Measurements from ENCODE around the gene NAV2.
"Not testable (repeated sequence)": the region's sequence is repeated elsewhere in the genome, so short reads cannot be mapped to it uniquely, and the experiment has no call there.

NAV2 gene

GRCh38 chr11:20122131-20122530 is 409.5 kb downstream of the NAV2 start:
- no peak for TF ChIP-seq CTCF (IDR thresholded peaks at IDR 0.05; ENCODE audit: insufficient read depth, low read depth, low read length, missing control alignments)
- H3K4me3 ChIP-seq (ENCODE audit: low read length): no peak overlapping the region
- no peak for DNase-seq (ENCODE audit: low read depth)

- DNase-seq (ENCODE audit: low read depth): peak; percentile 67
- no peak overlapping the region for H3K4me3 ChIP-seq (ENCODE audit: low read length)
- no peak for TF ChIP-seq CTCF (IDR thresholded peaks at IDR 0.05; ENCODE audit: insufficient read depth, low read depth, low read length, missing control alignments)
Observed at GRCh38 chr11:20125927-20126326, 413.3 kb downstream of the NAV2 start.

GRCh38 chr11:20126724-20127123 is 414.1 kb downstream of the NAV2 start:
- H3K4me3 ChIP-seq (ENCODE audit: low read length): no peak overlapping the region
- no peak for TF ChIP-seq CTCF (IDR thresholded peaks at IDR 0.05; ENCODE audit: insufficient read depth, low read depth, low read length, missing control alignments)
- DNase-seq (ENCODE audit: low read depth): peak; percentile 24

GRCh38 chr11:20127671-20128527 is 415.3 kb downstream of the NAV2 start:
- H3K4me3 ChIP-seq (ENCODE audit: low read length): no peak overlapping the region
- peak; percentile 85 for TF ChIP-seq CTCF (IDR thresholded peaks at IDR 0.05; ENCODE audit: insufficient read depth, low read depth, low read length, missing control alignments)
- peak; percentile 73 for DNase-seq (ENCODE audit: low read depth)

- DNase-seq (ENCODE audit: low read depth); H3K4me3 ChIP-seq (ENCODE audit: low read length): not testable (repeated sequence)
Observed at GRCh38 chr11:20128528-20128825, 415.8 kb downstream of the NAV2 start.

GRCh38 chr11:20129665-20130064 is 417.0 kb downstream of the NAV2 start:
- TF ChIP-seq CTCF (IDR thresholded peaks at IDR 0.05; ENCODE audit: insufficient read depth, low read depth, low read length, missing control alignments): no peak
- no peak overlapping the region for H3K4me3 ChIP-seq (ENCODE audit: low read length)
- no peak for DNase-seq (ENCODE audit: low read depth)

GRCh38 chr11:20131788-20132666 is 419.4 kb downstream of the NAV2 start:
- H3K4me3 ChIP-seq (ENCODE audit: low read length): peak overlapping the region; percentile 58
- peak; percentile 94 for TF ChIP-seq CTCF (IDR thresholded peaks at IDR 0.05; ENCODE audit: insufficient read depth, low read depth, low read length, missing control alignments)

More at GRCh38 chr11:20131788-20132666, 419.4 kb downstream of the NAV2 start:
- DNase-seq (ENCODE audit: low read depth): peak; percentile 63
